Stimulated activated CD4-positive, alpha-beta T cell treated with anti-CD3 and anti-CD28 coated beads, Interleukin-1b, Interleukin-23, amount 100 ng/mL, for 1 hour (primary cell): ENCODE data around the gene INSYN2B.

Experiments
- DNase-seq, 2 donors: peaks; one replicate each; pipeline ENCODE4 v3.0.0-alpha.2; 2020; ENCODE audit warnings: low read depth in 2 of 2

The INSYN2B gene

GRCh38 chr5:169980418-169981053 is at the start of gene INSYN2B:
Gene INSYN2B, minus strand, starts transcription at chr5:169980495. Its CDS starts 96,597 bp downstream, at chr5:169883898.
- no peak for DNase-seq

GRCh38 chr5:170028124-170028523 is 47.8 kb upstream of the INSYN2B start:
- no peak for DNase-seq

- no peak for DNase-seq
Observed at GRCh38 chr5:170025853-170026252, 45.6 kb upstream of the INSYN2B start.

GRCh38 chr5:170021506-170021905 is 41.2 kb upstream of the INSYN2B start:
- no peak for DNase-seq

DNA sequence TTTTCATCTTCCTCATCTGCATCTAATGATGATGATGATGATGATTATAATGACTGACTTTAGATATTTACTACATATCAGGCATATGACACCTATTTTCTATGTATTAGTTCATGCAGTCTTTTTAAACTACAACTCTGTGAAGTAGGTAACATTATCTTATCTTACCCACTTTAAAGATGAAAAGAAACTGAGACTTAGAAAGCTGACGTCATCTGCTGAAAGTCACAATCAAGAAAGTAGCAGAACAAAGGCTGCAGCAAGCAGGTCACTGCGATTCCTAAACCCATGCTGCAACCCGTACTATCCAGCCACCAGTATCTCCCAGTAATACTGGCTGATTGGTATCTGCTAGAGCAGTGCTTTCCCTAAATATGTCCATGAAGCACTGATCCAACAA is 40.1 kb upstream of the INSYN2B start:
- no peak for DNase-seq

DNA sequence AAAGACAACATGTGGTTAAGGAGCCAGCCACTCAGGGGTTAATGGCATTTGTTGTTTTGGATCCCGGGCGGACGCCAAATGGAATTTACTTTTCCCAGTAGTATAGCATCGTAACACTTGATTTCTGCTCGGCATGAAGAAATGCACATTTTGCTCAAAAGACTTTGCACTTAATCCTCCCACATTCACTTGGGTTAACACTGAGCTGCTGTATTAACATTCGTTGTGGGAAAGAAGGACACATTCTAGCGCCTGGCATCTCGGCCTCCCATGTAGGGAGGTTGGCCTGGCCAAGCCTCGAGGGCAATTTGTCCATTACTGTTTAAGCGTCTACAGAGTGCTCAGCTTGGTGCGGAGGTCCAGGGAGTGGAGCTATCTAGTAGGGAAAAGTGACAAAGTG is 32.3 kb upstream of the INSYN2B start:
- no peak for DNase-seq

- no peak for DNase-seq
Observed at GRCh38 chr5:170011751-170012150, 31.5 kb upstream of the INSYN2B start.

- no peak for DNase-seq
Observed at GRCh38 chr5:170010595-170010994, 30.3 kb upstream of the INSYN2B start.

DNA sequence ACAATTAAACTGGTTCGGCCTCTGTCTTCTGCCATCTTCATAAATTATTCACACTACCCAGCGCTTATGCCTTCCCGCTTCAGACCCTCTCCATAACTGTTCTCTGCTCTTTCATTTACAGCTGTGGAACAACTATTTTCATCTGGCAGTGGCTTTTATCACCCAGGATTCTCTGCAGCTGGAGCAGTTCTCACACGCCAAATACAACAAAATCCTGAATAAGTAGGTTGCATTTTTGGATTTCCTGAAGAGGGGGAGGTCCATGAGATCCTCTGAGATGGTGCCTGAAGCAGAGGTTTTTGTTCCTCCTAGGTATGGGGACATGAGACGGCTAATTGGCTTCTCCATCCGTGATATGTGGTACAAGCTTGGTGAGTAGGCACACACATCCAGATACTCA is 28.1 kb upstream of the INSYN2B start:
- no peak for DNase-seq

- DNase-seq: no peak
Observed at GRCh38 chr5:170006021-170006420, 25.7 kb upstream of the INSYN2B start.

GRCh38 chr5:170000155-170000554 is 19.9 kb upstream of the INSYN2B start:
- no peak for DNase-seq

DNA sequence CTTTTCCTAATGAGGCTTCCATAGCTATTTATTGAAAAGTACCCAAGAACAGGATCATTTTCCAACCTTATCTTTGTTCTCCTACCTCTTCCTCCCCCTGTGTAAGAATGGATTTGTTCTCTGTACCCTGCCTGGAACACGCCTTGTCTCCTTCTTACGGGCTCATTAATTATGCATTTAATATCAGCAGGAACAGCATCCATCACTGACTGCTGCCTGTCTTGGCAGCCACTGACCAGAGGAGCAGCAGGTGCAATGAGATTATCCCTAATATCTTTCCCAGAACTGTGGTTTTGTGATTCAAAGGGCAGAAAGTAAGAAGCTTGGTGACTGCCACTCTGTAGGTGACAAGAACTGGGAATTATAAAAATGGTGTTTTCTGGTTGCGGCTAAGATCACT is 19.3 kb upstream of the INSYN2B start:
- DNase-seq: no peak

- no peak for DNase-seq
Observed at GRCh38 chr5:169997798-169998197, 17.5 kb upstream of the INSYN2B start.

DNA sequence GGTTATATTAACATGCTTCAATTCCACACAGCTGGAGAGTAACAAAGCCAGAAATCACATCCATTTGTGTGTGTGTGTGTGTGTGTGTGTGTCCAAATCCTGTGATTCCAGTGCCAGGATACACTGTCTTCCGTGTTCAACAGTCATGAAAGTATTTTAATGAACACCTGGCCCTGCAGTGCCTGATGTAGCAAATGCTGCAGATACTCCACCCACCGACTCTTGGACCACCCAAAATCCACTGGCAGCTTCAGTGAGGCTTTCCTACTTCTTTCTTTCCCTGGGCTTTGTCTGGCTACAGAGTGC is 13.1 kb upstream of the INSYN2B start:
- DNase-seq: no peak

- no peak for DNase-seq
Observed at GRCh38 chr5:169992789-169993484, 12.6 kb upstream of the INSYN2B start.

DNA sequence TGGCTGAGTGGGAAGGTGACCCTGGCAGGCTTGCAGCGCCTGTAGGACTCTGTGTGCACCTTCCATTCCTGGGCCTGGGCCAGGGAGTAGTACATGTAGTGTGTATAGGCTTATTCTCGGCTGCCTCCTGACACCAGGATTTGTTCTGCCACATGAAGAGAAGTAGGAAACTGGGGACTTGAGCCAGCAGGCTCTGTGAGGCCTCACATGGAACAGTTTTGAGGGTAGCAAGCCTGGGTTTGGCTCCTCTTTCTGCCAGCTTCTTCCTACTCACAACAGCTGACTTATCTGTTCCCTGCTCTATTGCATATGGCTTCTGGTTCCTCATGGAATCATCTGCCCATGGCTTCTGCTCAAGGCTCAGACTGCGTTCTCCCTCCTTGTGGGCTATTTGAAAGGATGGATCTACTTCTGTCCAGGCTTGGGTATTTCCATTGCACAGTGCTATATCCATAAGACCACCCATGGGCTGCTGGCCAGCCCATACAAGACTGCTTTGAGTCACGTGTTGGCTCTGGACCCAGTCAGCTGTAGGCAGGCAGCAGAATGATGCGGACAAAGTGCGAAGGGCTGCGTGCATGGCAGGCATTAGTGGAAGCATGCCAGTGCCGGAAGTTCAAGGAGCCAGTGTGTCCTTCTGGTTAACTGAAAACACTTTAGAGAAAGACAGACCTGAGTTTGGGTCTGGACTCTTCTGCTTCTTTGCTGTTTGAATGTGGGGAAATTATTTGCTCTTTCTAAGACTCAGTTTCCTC is 11.0 kb upstream of the INSYN2B start:
- no peak for DNase-seq

DNA sequence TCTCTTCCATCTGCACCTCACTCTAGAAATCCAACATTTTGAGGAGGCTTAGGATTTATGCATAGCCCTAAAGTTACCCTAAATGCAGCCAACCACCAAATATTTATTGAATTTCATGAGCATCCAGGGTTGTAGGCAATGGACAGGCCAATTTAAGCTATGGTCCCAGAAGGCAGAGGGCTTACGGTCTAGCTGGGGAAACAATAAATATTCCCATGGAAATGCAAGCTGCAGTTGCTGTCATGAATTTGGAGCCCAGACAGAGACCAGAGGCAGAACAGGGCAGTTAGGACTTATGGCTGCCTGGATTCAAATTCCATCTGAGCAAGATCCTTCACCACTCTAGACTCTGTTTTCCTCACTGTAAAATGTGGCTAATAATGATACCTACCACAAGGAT is 9.1 kb upstream of the INSYN2B start:
- DNase-seq: no peak

GRCh38 chr5:169988947-169989346 is 8.7 kb upstream of the INSYN2B start:
- DNase-seq: no peak

- no peak for DNase-seq
Observed at GRCh38 chr5:169988206-169988605, 7.9 kb upstream of the INSYN2B start.

DNA sequence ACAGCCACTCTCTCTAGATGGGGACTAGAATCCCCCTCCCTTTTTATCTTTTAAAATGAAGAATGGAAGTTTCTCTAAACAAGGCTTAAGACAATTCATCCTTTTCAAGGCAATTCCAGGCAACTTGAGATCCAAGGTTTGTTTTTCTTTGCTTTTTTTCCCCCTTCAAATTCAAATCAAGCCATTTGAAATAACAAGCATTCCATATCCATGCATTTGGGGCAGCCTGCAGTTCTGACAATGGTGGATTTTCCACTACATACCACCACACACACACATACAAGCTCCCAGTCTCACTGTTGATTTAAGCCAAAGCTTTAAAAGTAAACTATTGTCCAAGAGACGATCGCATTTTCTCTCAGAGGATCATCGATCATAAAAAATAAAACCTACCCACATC is 424 bp downstream of the INSYN2B start:
- no peak for DNase-seq

- no peak for DNase-seq
Observed at GRCh38 chr5:169978714-169979113, 1.6 kb downstream of the INSYN2B start.

DNA sequence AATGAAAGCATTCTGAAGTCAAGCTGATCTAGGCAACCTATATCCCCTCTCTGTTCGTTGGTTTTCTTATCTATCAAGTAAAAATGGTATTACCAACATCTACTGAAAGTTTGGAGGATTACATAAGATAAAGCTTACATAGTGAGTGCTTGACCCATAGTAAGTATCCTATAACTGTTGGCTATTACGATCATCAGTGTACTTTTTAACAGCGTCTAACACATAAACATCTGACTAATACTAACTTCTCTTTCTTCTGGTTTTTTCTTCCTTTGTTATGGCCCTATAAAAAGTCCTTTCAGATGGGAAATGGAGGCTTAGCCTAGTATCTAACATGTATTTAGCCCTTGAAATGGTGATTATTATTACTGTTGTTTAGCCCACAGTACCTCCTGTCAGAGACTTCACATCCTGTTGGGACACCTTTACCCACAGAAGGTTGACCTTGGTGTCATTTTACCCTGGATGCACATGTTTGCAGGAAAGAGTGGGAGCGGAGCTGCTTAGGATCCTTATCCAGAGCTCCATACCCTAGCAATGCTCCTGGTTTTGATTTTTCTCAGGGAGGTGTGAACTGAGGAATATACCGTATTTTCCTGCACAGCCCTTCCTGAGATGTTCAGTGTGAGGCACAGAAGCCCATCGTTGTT is 6.0 kb downstream of the INSYN2B start:
- no peak for DNase-seq

DNA sequence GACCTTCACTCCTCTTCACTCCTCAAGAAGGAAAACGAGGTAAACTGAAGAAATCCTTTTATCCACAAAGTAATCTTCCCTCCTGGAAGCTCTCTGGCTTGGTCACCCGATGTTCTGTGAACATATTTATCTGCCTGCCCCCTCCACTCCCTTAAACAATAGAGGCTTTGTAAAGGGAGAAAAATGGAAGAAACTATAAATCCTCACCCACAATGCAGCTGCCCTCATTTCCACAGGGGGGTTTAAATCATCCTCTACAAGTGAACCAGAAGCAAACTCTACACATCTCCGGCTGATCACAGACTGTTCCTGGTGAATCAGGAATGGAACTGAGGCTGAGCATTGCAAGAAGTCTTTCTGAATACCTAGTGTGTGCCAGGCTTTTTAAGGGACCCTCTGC is 7.2 kb downstream of the INSYN2B start:
- DNase-seq: no peak
